H1 (cell line): ENCODE data around the gene C16orf46.

Experiments used
- BRCA1 ChIP-seq: IDR thresholded peaks from 2 replicates; pipeline ENCODE4 v1.6.1; 2012; ENCODE audit warnings: low read depth, low read length, improper control_type of control experiment
- CEBPB ChIP-seq: IDR thresholded peaks from 2 replicates; pipeline ENCODE4 v1.6.1; 2012; ENCODE audit warnings: low read depth, low read length
- CHD1 ChIP-seq: IDR thresholded peaks from 2 replicates; pipeline ENCODE4 v1.6.1; 2012; ENCODE audit warnings: low read depth, low read length, improper control_type of control experiment
- CTCF ChIP-seq, 3 experiments: IDR thresholded peaks; 1 replicate in 2 of 3; 2 replicates in 1 of 3; pipeline versions ENCODE4 v1.5.1 to v1.6.1; 2011; ENCODE audit warnings: low read length in 3 of 3, mild to moderate bottlenecking in 3 of 3, inconsistent platforms in 2 of 3, low read depth in 1 of 3, moderate library complexity in 1 of 3; ENCODE audit not compliant: insufficient read depth in 1 of 3; ENCODE audit errors: control extremely low read depth in 1 of 3
- EP300 ChIP-seq, 2 experiments: IDR thresholded peaks; 1 replicate in 1 of 2; 2 replicates in 1 of 2; pipeline ENCODE4 v1.6.1; 2011 to 2012; ENCODE audit warnings: low read depth in 2 of 2, low read length in 2 of 2, mild to moderate bottlenecking in 2 of 2, borderline replicate concordance in 1 of 2, inconsistent platforms in 1 of 2, moderate library complexity in 1 of 2
- GTF2F1 ChIP-seq: IDR thresholded peaks from 2 replicates; pipeline ENCODE4 v1.6.1; 2012; ENCODE audit warnings: low read depth, low read length, improper control_type of control experiment, borderline replicate concordance
- MAX ChIP-seq: IDR thresholded peaks from 2 replicates; pipeline ENCODE4 v1.6.1; 2012; ENCODE audit warnings: inconsistent platforms
- POLR2A ChIP-seq, 2 experiments: IDR thresholded peaks; 1 replicate in 1 of 2; 2 replicates in 1 of 2; pipeline ENCODE4 v1.6.1; 2011; ENCODE audit warnings: low read depth in 2 of 2, low read length in 2 of 2, mild to moderate bottlenecking in 2 of 2; ENCODE audit errors: control extremely low read depth in 1 of 2
- POLR2AphosphoS5 ChIP-seq: IDR thresholded peaks from 2 replicates; pipeline ENCODE4 v1.6.1; 2011; ENCODE audit warnings: low read depth, low read length
- RXRA ChIP-seq: IDR thresholded peaks from 2 replicates; pipeline ENCODE4 v1.6.1; 2011; ENCODE audit warnings: low read depth, mild to moderate bottlenecking, low read length, moderate library complexity; ENCODE audit not compliant: insufficient read depth
- SP2 ChIP-seq: IDR thresholded peaks from 2 replicates; pipeline ENCODE4 v1.6.1; 2012; ENCODE audit warnings: mild to moderate bottlenecking, low read length, inconsistent platforms
- TAF7 ChIP-seq: optimal IDR thresholded peaks from 2 replicates; pipeline ENCODE3; 2011; ENCODE audit warnings: low read depth, mild to moderate bottlenecking, inconsistent platforms, low read length, moderate library complexity, borderline replicate concordance
- USF2 ChIP-seq: IDR thresholded peaks from 2 replicates; pipeline ENCODE4 v1.6.1; 2011; ENCODE audit warnings: low read length, improper control_type of control experiment

- no peak for TF ChIP-seq EP300 (IDR thresholded peaks at IDR 0.05; ENCODE audit: borderline replicate concordance in 1 of 2, low read depth in 2 of 2, low read length in 2 of 2)
- TF ChIP-seq CTCF (IDR thresholded peaks at IDR 0.05; ENCODE audit: control extremely low read depth in 1 of 3, insufficient read depth in 1 of 3, low read depth in 1 of 3, low read length in 3 of 3) = no peak
- no peak for TF ChIP-seq SP2
- no peak for TF ChIP-seq MAX
- no peak for TF ChIP-seq CEBPB
- TF ChIP-seq GTF2F1 = no peak
- no peak for TF ChIP-seq POLR2AphosphoS5
- TF ChIP-seq TAF7 = no peak
- no peak for TF ChIP-seq CHD1
- no peak for TF ChIP-seq POLR2A (IDR thresholded peaks at IDR 0.05; ENCODE audit: control extremely low read depth in 1 of 2, low read depth in 2 of 2, low read length in 2 of 2)
- no peak for TF ChIP-seq USF2
- TF ChIP-seq RXRA = no peak
- TF ChIP-seq BRCA1 = no peak
Measured at GRCh38 chr16:81042821-81043220, 34.2 kb downstream of the C16orf46 start.
